Lung microvascular endothelial cell (primary cell): Measurements from ENCODE around the gene LRCH1. TPM values are rescaled to one million over a fixed set of nuclear protein-coding genes. Genes with fewer than 3 reads are reported as not detected.

Experiments
- DNase-seq, 2 donors: peaks; one replicate each; pipeline versions ENCODE4 v3.0.0 to v3.0.0-alpha.2; 2010; ENCODE audit warnings: low read depth in 2 of 2
- total RNA-seq: library from RNA; depleted of rRNA; stranded (reverse); fragments of >200 nt; gene quantifications from 2 replicates; pipeline ENCODE4 v1.2.1, GENCODE V29; 2014

LRCH1 gene
- total RNA-seq, 1 donor from 2014 or later: 11.5 TPM

- DNase-seq: no peak
Measured at GRCh38 chr13:46633416-46633815, 80.4 kb downstream of the LRCH1 start.

GRCh38 chr13:46636451-46636850, 83.5 kb downstream of the LRCH1 start:
- no peak for DNase-seq

GRCh38 chr13:46637213-46637612, 84.2 kb downstream of the LRCH1 start:
- no peak for DNase-seq

GRCh38 chr13:46638262-46638661, 85.3 kb downstream of the LRCH1 start:
- no peak for DNase-seq

GRCh38 chr13:46639033-46639981, 86.3 kb downstream of the LRCH1 start:
- no peak for DNase-seq

- peak in 1 of 2 donors; percentile 54 for DNase-seq
Measured at GRCh38 chr13:46640843-46641242, 87.9 kb downstream of the LRCH1 start.

GRCh38 chr13:46641274-46642081, 88.5 kb downstream of the LRCH1 start:
- peak; percentile 69 to 95 for DNase-seq

- DNase-seq: no peak
Measured at GRCh38 chr13:46642254-46642653, 89.3 kb downstream of the LRCH1 start.

- no peak for DNase-seq
Measured at GRCh38 chr13:46643165-46643777, 90.3 kb downstream of the LRCH1 start.

GRCh38 chr13:46644816-46645215, 91.8 kb downstream of the LRCH1 start:
- DNase-seq: no peak

- DNase-seq: no peak
Measured at GRCh38 chr13:46647512-46648065, 94.6 kb downstream of the LRCH1 start.

- peak in 1 of 2 donors; percentile 67 for DNase-seq
Measured at GRCh38 chr13:46648166-46648607, 95.2 kb downstream of the LRCH1 start.

GRCh38 chr13:46649816-46650215, 96.8 kb downstream of the LRCH1 start:
- no peak for DNase-seq

- no peak for DNase-seq
Measured at GRCh38 chr13:46654951-46655350, 102.0 kb downstream of the LRCH1 start.

GRCh38 chr13:46655377-46656180, 102.6 kb downstream of the LRCH1 start:
- DNase-seq: peak; percentile 57 to 58

- DNase-seq: peak in 1 of 2 donors; percentile 82
Measured at GRCh38 chr13:46656786-46657185, 103.8 kb downstream of the LRCH1 start.

- DNase-seq: no peak
Measured at GRCh38 chr13:46659413-46660065, 106.6 kb downstream of the LRCH1 start.

GRCh38 chr13:46660416-46660815, 107.4 kb downstream of the LRCH1 start:
- no peak for DNase-seq

- DNase-seq: no peak
Measured at GRCh38 chr13:46660857-46661256, 107.9 kb downstream of the LRCH1 start.

- no peak for DNase-seq
Measured at GRCh38 chr13:46662690-46663089, 109.7 kb downstream of the LRCH1 start.
